Smooth muscle cell (in vitro differentiated cells): ENCODE measurements around the gene ZMIZ1. TPM values are rescaled to one million over a fixed set of nuclear protein-coding genes. Genes with fewer than 3 reads are reported as not detected.

Source experiments
- DNase-seq: peaks from one replicate; lab custom pipeline; 2025; ENCODE audit not compliant: unreplicated experiment; lab: John Stamatoyannopoulos, UW
- H2AFZ ChIP-seq: fragments of 200-600 bp; sonication (generic); 2 replicates; pipeline ENCODE4 v1.6.0; 2016; ENCODE audit warnings: antibody characterized with exemption, low read depth, mild to moderate bottlenecking
- H3F3A ChIP-seq: fragments of 200-600 bp; sonication (generic); 2 replicates; pipeline ENCODE4 v1.6.0; 2017; ENCODE audit warnings: antibody characterized with exemption, low read depth
- H3K27ac ChIP-seq: fragments of 200-600 bp; sonication (generic); 2 replicates; pipeline ENCODE4 v1.5.1; 2016; ENCODE audit warnings: low read depth, mild to moderate bottlenecking
- H3K27me3 ChIP-seq: fragments of 200-600 bp; sonication (generic); 2 replicates; pipeline ENCODE4 v1.6.1; 2016; ENCODE audit warnings: low read depth, mild to moderate bottlenecking
- H3K36me3 ChIP-seq: fragments of 200-600 bp; sonication (generic); 2 replicates; pipeline ENCODE4 v1.5.1; 2016; ENCODE audit warnings: low read depth
- H3K4me1 ChIP-seq: fragments of 200-600 bp; sonication (generic); 2 replicates; pipeline ENCODE4 v1.5.1; 2016; ENCODE audit warnings: low read depth
- H3K4me2 ChIP-seq: fragments of 200-600 bp; sonication (generic); 2 replicates; pipeline ENCODE4 v1.6.0; 2016; ENCODE audit warnings: mild to moderate bottlenecking
- H3K4me3 ChIP-seq: fragments of 200-600 bp; sonication (generic); 2 replicates; pipeline ENCODE4 v1.5.1; 2016; ENCODE audit warnings: mild to moderate bottlenecking
- H3K79me2 ChIP-seq: fragments of 200-600 bp; sonication (generic); 2 replicates; pipeline ENCODE4 v1.6.0; 2016; ENCODE audit warnings: low read depth, mild to moderate bottlenecking
- H3K9ac ChIP-seq: fragments of 200-600 bp; sonication (generic); 2 replicates; pipeline ENCODE4 v1.6.0; 2016; ENCODE audit warnings: low read depth
- H3K9me3 ChIP-seq: fragments of 200-600 bp; sonication (generic); replicated peaks from 2 replicates; pipeline ENCODE4 v1.5.1; 2016; ENCODE audit warnings: low read depth
- H4K20me1 ChIP-seq: fragments of 200-600 bp; sonication (generic); 2 replicates; pipeline ENCODE4 v1.6.0; 2016; ENCODE audit warnings: low read depth
- CTCF ChIP-seq: fragments of 200-600 bp; sonication (generic); IDR thresholded peaks from 2 replicates; pipeline ENCODE4 v1.5.1; 2017; ENCODE audit warnings: borderline replicate concordance, mild to moderate bottlenecking, antibody characterized with exemption; ENCODE audit not compliant: insufficient read depth, poor library complexity, severe bottlenecking
- WGBS: methylation state at CpG from one replicate; pipeline ENCODE4 v1.1.7; 2016; ENCODE audit warnings: low lambda C conversion rate; 5-methylcytosine and 5-hydroxymethylcytosine counted together
- polyA plus RNA-seq: library from polyadenylated mRNA; unstranded; fragments of >200 nt; fragmentation: Nextera tagmentation; extraction: Ambion mirVana; gene quantifications from 2 replicates; pipeline ENCODE4 v1.2.1, GENCODE V29; 2016
- total RNA-seq: library from RNA; depleted of rRNA; stranded (reverse); fragments of >200 nt; gene quantifications from 2 replicates; pipeline ENCODE4 v1.2.3, GENCODE V29; 2014

ZMIZ1 gene
- total and polyA plus RNA-seq, 2 experiments from 2014 or later = 24.2 to 31.3 TPM

- H3K4me3 ChIP-seq = peak overlapping the region; percentile 86
- H3K4me1 ChIP-seq = peaks cover 7% of the 10 kb centered on the region
Observed at GRCh38 chr10:79346388-79347225, 277.8 kb downstream of the ZMIZ1 start.

GRCh38 chr10:79347226-79347893 lies 278.6 kb downstream of the ZMIZ1 start, which contains the start of gene PPIF:
Gene PPIF (plus strand): TSS chr10:79347469. CDS start chr10:79347549, 80 bp downstream.
- TF ChIP-seq CTCF = peak; percentile 86
- Histone ChIP-seq H3K36me3 (peaks cover 5% of the 10 kb centered on the region), H3K4me3 (peak within 1 kb of the TSS; percentile 86), H3K79me2 (peaks cover 17% of the 10 kb centered on the region), H2AFZ (peak within 1 kb of the TSS; percentile 35), H4K20me1 (peaks cover 42% of the 10 kb centered on the region), H3K9me3 (no peaks in the 10 kb centered on the region), H3F3A (no peaks in the 10 kb centered on the region), H3K27me3 (no peaks in the 10 kb centered on the region), H3K4me2 (peak within 1 kb of the TSS; percentile 96), H3K4me1 (peaks cover 7% of the 10 kb centered on the region), H3K9ac (peak within 1 kb of the TSS; percentile 86), H3K27ac (peak within 1 kb of the TSS; percentile 28)
- peak; percentile 85 for DNase-seq
- 2% methylated on average over 71 of the region's 77 CpGs for WGBS

More at GRCh38 chr10:79346388-79347225, 277.8 kb downstream of the ZMIZ1 start:
- Histone ChIP-seq H3K27me3 (no peaks in the 10 kb centered on the region), H3K79me2 (peaks cover 17% of the 10 kb centered on the region), H3K9me3 (no peaks in the 10 kb centered on the region), H3F3A (no peaks in the 10 kb centered on the region), H3K27ac (no peak overlapping the region), H3K36me3 (peaks cover under 1% of the 10 kb centered on the region), H2AFZ (no peak overlapping the region), H3K9ac (no peak overlapping the region), H3K4me2 (peak overlapping the region; percentile 96), H4K20me1 (peaks cover 34% of the 10 kb centered on the region)
- TF ChIP-seq CTCF = no peak
- no peak for DNase-seq
- WGBS = 55% methylated on average over 12 of the region's 12 CpGs

GRCh38 chr10:79347894-79348639 lies 279.3 kb downstream of the ZMIZ1 start:
- H3K4me1 ChIP-seq = peaks cover 7% of the 10 kb centered on the region
- peak overlapping the region; percentile 28 for H3K27ac ChIP-seq
- H2AFZ ChIP-seq = peak overlapping the region; percentile 35
- DNase-seq = no peak
- no peak for TF ChIP-seq CTCF
- H3K9me3 ChIP-seq = no peaks in the 10 kb centered on the region
- H4K20me1 ChIP-seq = peaks cover 44% of the 10 kb centered on the region
- peak overlapping the region; percentile 86 for H3K4me3 ChIP-seq
- peak overlapping the region; percentile 96 for H3K4me2 ChIP-seq
- peaks cover 17% of the 10 kb centered on the region for H3K79me2 ChIP-seq
- H3F3A ChIP-seq = no peaks in the 10 kb centered on the region
- peak overlapping the region; percentile 86 for H3K9ac ChIP-seq
- H3K27me3 ChIP-seq = no peaks in the 10 kb centered on the region
- 15% methylated on average over 33 of the region's 34 CpGs for WGBS
- peaks cover 5% of the 10 kb centered on the region for H3K36me3 ChIP-seq
